Prostate gland (tissue), 2 donors: ENCODE data around the gene RANBP1.

ENCODE experiments used
- POLR2A ChIP-seq: fragments of 450-650 bp; IDR thresholded peaks from one replicate; pipeline ENCODE4 v1.6.1; 2016; ENCODE audit warnings: antibody characterized with exemption, mild to moderate bottlenecking
- POLR2AphosphoS5 ChIP-seq: sonication (generic); formaldehyde crosslinking; IDR thresholded peaks from one replicate; pipeline ENCODE4 v1.6.1; 2017; ENCODE audit warnings: antibody characterized with exemption
- TF ChIP-seq, protein P1 (sequence below), 4 experiments: fragments of 200-600 bp in 2 of 4; fragments of 450-650 bp in 2 of 4; sonication (generic) in 2 of 4; IDR thresholded peaks; 1 replicate in 3 of 4; 2 replicates in 1 of 4; pipeline ENCODE4 v1.5.1; 2016 to 2019; ENCODE audit warnings: antibody characterized with exemption in 4 of 4, mild to moderate bottlenecking in 2 of 4, moderate library complexity in 2 of 4

DNA sequence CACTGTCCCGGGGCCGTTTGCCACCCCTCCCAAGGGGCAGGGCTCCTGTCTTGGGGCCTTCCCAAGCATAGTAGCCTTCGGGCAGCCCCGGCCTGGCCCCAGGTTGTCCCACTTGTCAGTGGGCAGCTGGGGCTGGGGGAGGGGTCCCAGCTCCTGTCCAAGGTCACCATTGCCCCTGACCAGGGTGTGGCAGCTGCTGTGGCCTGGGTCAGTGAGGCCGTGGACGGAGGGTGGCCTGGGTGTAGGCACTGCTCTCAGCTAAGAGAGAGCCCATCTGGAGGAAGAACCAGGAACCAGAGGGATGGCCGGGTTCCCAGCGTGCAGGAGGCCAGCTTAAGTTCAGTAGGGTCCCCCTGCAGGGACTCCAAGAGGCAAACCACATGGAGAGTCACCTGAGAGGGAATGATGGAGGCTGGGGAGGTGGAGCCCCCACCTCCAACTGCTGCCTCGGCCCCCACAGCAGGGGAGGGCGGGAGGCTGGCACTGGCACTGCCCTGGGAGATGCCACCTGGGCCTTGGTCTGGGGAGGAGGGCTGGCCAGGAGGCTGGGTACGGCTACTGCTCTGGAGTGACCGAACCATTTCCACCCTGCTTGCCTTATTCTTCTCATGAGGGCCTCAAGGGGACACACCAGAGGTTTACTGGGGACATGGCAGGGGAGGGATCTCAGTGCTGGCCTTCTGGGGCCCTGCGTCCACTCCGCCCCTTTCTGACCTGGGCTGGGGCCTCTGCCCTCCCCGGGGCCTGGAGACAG lies 41.7 kb downstream of the RANBP1 start:
- TF ChIP-seq POLR2AphosphoS5, result no peak
- TF ChIP-seq, protein P1, sequence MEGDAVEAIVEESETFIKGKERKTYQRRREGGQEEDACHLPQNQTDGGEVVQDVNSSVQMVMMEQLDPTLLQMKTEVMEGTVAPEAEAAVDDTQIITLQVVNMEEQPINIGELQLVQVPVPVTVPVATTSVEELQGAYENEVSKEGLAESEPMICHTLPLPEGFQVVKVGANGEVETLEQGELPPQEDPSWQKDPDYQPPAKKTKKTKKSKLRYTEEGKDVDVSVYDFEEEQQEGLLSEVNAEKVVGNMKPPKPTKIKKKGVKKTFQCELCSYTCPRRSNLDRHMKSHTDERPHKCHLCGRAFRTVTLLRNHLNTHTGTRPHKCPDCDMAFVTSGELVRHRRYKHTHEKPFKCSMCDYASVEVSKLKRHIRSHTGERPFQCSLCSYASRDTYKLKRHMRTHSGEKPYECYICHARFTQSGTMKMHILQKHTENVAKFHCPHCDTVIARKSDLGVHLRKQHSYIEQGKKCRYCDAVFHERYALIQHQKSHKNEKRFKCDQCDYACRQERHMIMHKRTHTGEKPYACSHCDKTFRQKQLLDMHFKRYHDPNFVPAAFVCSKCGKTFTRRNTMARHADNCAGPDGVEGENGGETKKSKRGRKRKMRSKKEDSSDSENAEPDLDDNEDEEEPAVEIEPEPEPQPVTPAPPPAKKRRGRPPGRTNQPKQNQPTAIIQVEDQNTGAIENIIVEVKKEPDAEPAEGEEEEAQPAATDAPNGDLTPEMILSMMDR (IDR thresholded peaks at IDR 0.05), result no peak
- TF ChIP-seq POLR2A, result no peak
